Endothelial cell of umbilical vein (primary cell): Measurements from ENCODE around the gene ZNF326. TPM values are rescaled to one million over a fixed set of nuclear protein-coding genes. Genes with fewer than 3 reads are reported as not detected.

Experiments used
- BruUV-seq: library from RNA; stranded (reverse); fragments of 400-500 nt; replicated peaks from 2 replicates; lab custom pipeline; 2021; lab: Mats Ljungman, UMichigan
- CTCF ChIA-PET: fragments of 300-600, 350-600 bp; sonication (Branson Sonifier 250); formaldehyde crosslinking; loops from one replicate; lab custom pipeline; 2021; ENCODE audit warnings: antibody characterized with exemption, inconsistent platforms; lab: Charles Lee
- POLR2A ChIA-PET: fragments of 300-600, 350-600 bp; sonication (Branson Sonifier 250); formaldehyde crosslinking; loops from one replicate; lab custom pipeline; 2021; ENCODE audit warnings: antibody characterized with exemption, inconsistent platforms; lab: Charles Lee
- DNase-seq: peaks from one replicate; pipeline ENCODE4 v3.0.0-alpha.2; 2011; ENCODE audit warnings: low read depth, low spot score
- FAIRE-seq: peaks from 2 replicates; lab custom pipeline; 2011; peaks lifted over from hg19 to GRCh38; lab: Jason Lieb, UNC
- H2AFZ ChIP-seq: 2 replicates; pipeline ENCODE4 v1.6.0; 2012; ENCODE audit warnings: low read depth, low read length, control low read depth, inconsistent platforms
- H3K27ac ChIP-seq: 2 replicates; pipeline ENCODE4 v1.5.1; 2011; ENCODE audit warnings: low read depth, mild to moderate bottlenecking, control low read depth, low read length, moderate library complexity; ENCODE audit not compliant: insufficient read depth
- H3K27me3 ChIP-seq, 2 experiments: 2 replicates each; pipeline versions ENCODE4 v1.6.0 to v1.6.1; 2011; ENCODE audit warnings: low read length in 2 of 2, mixed read lengths in 1 of 2; ENCODE audit not compliant: control insufficient read depth in 2 of 2, insufficient read depth in 2 of 2
- H3K36me3 ChIP-seq, 2 experiments: 2 replicates in 1 of 2; 3 replicates in 1 of 2; pipeline ENCODE4 v1.5.1; 2011; ENCODE audit warnings: low read length in 2 of 2, mild to moderate bottlenecking in 1 of 2, moderate library complexity in 1 of 2; ENCODE audit not compliant: control insufficient read depth in 2 of 2, insufficient read depth in 2 of 2; ENCODE audit errors: extremely low read depth in 1 of 2
- H3K4me1 ChIP-seq: 3 replicates; pipeline ENCODE4 v1.5.1; 2011; ENCODE audit warnings: mild to moderate bottlenecking, low read length; ENCODE audit not compliant: control insufficient read depth, insufficient read depth; ENCODE audit errors: extremely low read depth
- H3K4me2 ChIP-seq: 2 replicates; pipeline ENCODE4 v1.6.1; 2011; ENCODE audit warnings: low read length, control low read depth, mixed read lengths; ENCODE audit not compliant: insufficient read depth
- H3K4me3 ChIP-seq, 3 experiments: fragments of 200-600 bp in 1 of 3; sonication (generic), shearing (Covaris generic) in 1 of 3; replicated peaks in 1 of 3; 2 replicates each; pipeline ENCODE4 v1.5.1; 2011 to 2016; ENCODE audit warnings: control low read depth in 3 of 3, low read length in 3 of 3, mild to moderate bottlenecking in 2 of 3, inconsistent platforms in 1 of 3, low read depth in 1 of 3, moderate library complexity in 1 of 3; ENCODE audit not compliant: insufficient read depth in 1 of 3
- H3K79me2 ChIP-seq: 2 replicates; pipeline ENCODE4 v1.6.0; 2012; ENCODE audit warnings: low read length, inconsistent platforms; ENCODE audit not compliant: control insufficient read depth, insufficient read depth
- H3K9ac ChIP-seq: replicated peaks from 2 replicates; pipeline ENCODE3; 2011; ENCODE audit warnings: low read length, control low read depth; ENCODE audit not compliant: insufficient read depth; ENCODE audit errors: extremely low read depth
- H3K9me1 ChIP-seq: replicated peaks from 3 replicates; pipeline ENCODE4 v1.6.0; 2011; ENCODE audit warnings: mild to moderate bottlenecking, low read length; ENCODE audit not compliant: control insufficient read depth, insufficient read depth; ENCODE audit errors: extremely low read depth
- H3K9me3 ChIP-seq: replicated peaks from 2 replicates; pipeline ENCODE4 v1.5.1; 2012; ENCODE audit warnings: low read length, inconsistent platforms; ENCODE audit not compliant: control insufficient read depth, insufficient read depth
- H4K20me1 ChIP-seq: replicated peaks from 2 replicates; pipeline ENCODE3; 2011; ENCODE audit warnings: mild to moderate bottlenecking, low read length; ENCODE audit not compliant: control insufficient read depth, insufficient read depth; ENCODE audit errors: extremely low read depth
- EZH2 ChIP-seq: IDR thresholded peaks from 2 replicates; pipeline ENCODE4 v1.6.1; 2012; ENCODE audit warnings: borderline replicate concordance, low read depth, mild to moderate bottlenecking, moderate library complexity, low read length, inconsistent platforms; ENCODE audit not compliant: severe bottlenecking
- FOS ChIP-seq: IDR thresholded peaks from 2 replicates; pipeline ENCODE4 v1.6.1; 2011; ENCODE audit warnings: mild to moderate bottlenecking, low read length, moderate library complexity, borderline replicate concordance; ENCODE audit not compliant: insufficient read depth
- GATA2 ChIP-seq: IDR thresholded peaks from 2 replicates; pipeline ENCODE4 v1.7.0; 2011; ENCODE audit warnings: low read depth, mild to moderate bottlenecking, moderate library complexity, mixed read lengths, low read length; ENCODE audit not compliant: insufficient read length, insufficient read depth
- JUN ChIP-seq: IDR thresholded peaks from 2 replicates; pipeline ENCODE4 v1.6.1; 2011; ENCODE audit warnings: borderline replicate concordance, low read depth; ENCODE audit not compliant: insufficient read length, insufficient read depth
- MYC ChIP-seq: IDR thresholded peaks from one replicate; pipeline ENCODE4 v1.6.1; 2011; ENCODE audit warnings: mild to moderate bottlenecking, low read depth, low read length
- POLR2A ChIP-seq: IDR thresholded peaks from 2 replicates; pipeline ENCODE4 v1.6.1; 2012; ENCODE audit warnings: low read depth, mild to moderate bottlenecking, control low read depth, low read length
- POLR2AphosphoS5 ChIP-seq: IDR thresholded peaks from 2 replicates; pipeline ENCODE4 v1.6.1; 2012; ENCODE audit warnings: low read depth, mild to moderate bottlenecking, control low read depth, low read length, moderate library complexity; ENCODE audit not compliant: insufficient read depth
- dilution Hi-C: fragments of 300-500 bp; cut with MboI; formaldehyde crosslinking; loops from one replicate; pipeline ENCODE4 v1.15.0; 2019; ENCODE audit warnings: low sequenced_read_pairs; ENCODE audit not compliant: extremely low pct_ligation_motif_present
- intact Hi-C: fragments of 100-400 bp; cut with micrococcal nuclease; formaldehyde crosslinking; loops from one replicate; pipeline ENCODE4 v1.10.0; 2022
- polyA plus RNA-seq, 4 experiments: library from polyadenylated mRNA; depleted of rRNA in 3 of 4; stranded (reverse) in 3 of 4; unstranded in 1 of 4; fragments of >200 nt; gene quantifications; 2 replicates each; pipeline versions ENCODE4 v1.2.1 to v1.2.3, GENCODE V29; 2011 to 2012; ENCODE audit warnings: missing spikeins in 1 of 4
- total RNA-seq: library from RNA; stranded (reverse); gene quantifications from 2 replicates; pipeline ENCODE4 v1.2.3, GENCODE V29; 2021
- TF ChIP-seq, protein P1 (sequence below), 2 donors: IDR thresholded peaks; 1 replicate in 1 of 2; 2 replicates in 1 of 2; pipeline ENCODE4 v1.5.1; 2011; ENCODE audit warnings: low read length in 2 of 2, mild to moderate bottlenecking in 2 of 2, moderate library complexity in 2 of 2, control low read depth in 1 of 2, inconsistent platforms in 1 of 2, low read depth in 1 of 2; ENCODE audit not compliant: insufficient read depth in 1 of 2; ENCODE audit errors: extremely low read depth in 1 of 2
- TF ChIP-seq, protein P2 (sequence below): IDR thresholded peaks from 2 replicates; pipeline ENCODE4 v1.6.1; 2011; ENCODE audit not compliant: insufficient read depth, insufficient read length

ZNF326 gene
- total and polyA plus RNA-seq, 2 donors (not counting 3 experiments of a cell fraction or from before 2014, with no cell fraction given), result 13.1 to 29.9 TPM

DNA sequence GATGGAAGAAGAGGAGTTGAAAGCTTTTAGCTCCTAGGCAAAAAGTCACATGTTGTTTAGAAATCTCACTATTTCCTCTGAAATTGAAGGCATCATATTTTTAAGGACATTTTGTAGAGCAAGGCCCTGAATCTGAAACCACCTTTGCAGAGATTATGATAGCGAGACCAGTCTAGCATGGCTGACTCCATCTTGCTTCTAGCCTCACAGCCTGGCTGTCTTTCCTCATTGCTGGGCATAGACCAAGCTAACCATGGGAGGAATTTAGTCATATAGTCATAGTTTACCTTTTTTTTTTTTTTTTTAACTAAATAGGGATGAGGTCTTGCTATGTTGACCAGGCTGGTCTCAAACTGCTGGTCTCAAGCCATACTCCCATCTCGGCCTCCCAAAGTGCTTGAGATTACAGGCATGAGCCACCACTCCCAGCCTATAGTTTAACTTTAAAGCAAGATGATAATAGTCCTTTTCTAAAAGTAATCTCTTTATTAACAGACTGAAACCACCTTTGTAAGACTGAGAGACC lies 42.2 kb upstream of the ZNF326 start:
- POLR2A ChIA-PET, result no interaction called here
- Histone ChIP-seq H3K9me3 (no peaks in the 10 kb centered on the region), H3K4me2 (no peak overlapping the region), H3K27ac (no peak overlapping the region), H3K27me3 (no peaks in the 10 kb centered on the region), H3K4me3 (no peak overlapping the region), H3K4me1 (peaks cover 5% of the 10 kb centered on the region), H4K20me1 (no peaks in the 10 kb centered on the region), H3K36me3 (no peaks in the 10 kb centered on the region), H3K9ac (no peak overlapping the region), H3K9me1 (no peaks in the 10 kb centered on the region), H2AFZ (peak overlapping the region; percentile 70), H3K79me2 (no peaks in the 10 kb centered on the region)
- DNase-seq (no peak), FAIRE-seq (no peak)
- intact Hi-C loops (loop anchor here (1.0 kb wide), 3 partner anchors 109 to 172 kb away; no protein-coding TSS in a partner anchor), dilution Hi-C loops (no loop called here)
- CTCF ChIA-PET, result interaction anchor here (0.6 to 2.0 kb wide), 5 partner anchors 9 to 189 kb away, joined by 3 to 10 read pairs (median 3); no protein-coding TSS in a partner anchor
- BruUV-seq, result no TSS peak
- TF ChIP-seq POLR2AphosphoS5 (no peak), FOS (no peak), POLR2A (no peak), GATA2 (no peak), EZH2 (no peak), MYC (no peak), JUN (no peak)
- TF ChIP-seq, protein P1, sequence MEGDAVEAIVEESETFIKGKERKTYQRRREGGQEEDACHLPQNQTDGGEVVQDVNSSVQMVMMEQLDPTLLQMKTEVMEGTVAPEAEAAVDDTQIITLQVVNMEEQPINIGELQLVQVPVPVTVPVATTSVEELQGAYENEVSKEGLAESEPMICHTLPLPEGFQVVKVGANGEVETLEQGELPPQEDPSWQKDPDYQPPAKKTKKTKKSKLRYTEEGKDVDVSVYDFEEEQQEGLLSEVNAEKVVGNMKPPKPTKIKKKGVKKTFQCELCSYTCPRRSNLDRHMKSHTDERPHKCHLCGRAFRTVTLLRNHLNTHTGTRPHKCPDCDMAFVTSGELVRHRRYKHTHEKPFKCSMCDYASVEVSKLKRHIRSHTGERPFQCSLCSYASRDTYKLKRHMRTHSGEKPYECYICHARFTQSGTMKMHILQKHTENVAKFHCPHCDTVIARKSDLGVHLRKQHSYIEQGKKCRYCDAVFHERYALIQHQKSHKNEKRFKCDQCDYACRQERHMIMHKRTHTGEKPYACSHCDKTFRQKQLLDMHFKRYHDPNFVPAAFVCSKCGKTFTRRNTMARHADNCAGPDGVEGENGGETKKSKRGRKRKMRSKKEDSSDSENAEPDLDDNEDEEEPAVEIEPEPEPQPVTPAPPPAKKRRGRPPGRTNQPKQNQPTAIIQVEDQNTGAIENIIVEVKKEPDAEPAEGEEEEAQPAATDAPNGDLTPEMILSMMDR (IDR thresholded peaks at IDR 0.05; ENCODE audit: extremely low read depth in 1 of 2, insufficient read depth in 1 of 2, low read depth in 1 of 2, low read length in 2 of 2), result no peak
- TF ChIP-seq, protein P2, sequence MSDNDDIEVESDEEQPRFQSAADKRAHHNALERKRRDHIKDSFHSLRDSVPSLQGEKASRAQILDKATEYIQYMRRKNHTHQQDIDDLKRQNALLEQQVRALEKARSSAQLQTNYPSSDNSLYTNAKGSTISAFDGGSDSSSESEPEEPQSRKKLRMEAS, result no peak
